Activated CD8-positive, alpha-beta memory T cell treated with anti-CD3 and anti-CD28 coated beads, Interleukin-2, amount 50 U/mL, for 1 hour (primary cell): Measurements from ENCODE around the gene DCAF15.

Experiments used
- DNase-seq: peaks from one replicate; pipeline ENCODE4 v3.0.0-alpha.2; 2020; ENCODE audit errors: extremely low read depth

DCAF15 gene

DNA sequence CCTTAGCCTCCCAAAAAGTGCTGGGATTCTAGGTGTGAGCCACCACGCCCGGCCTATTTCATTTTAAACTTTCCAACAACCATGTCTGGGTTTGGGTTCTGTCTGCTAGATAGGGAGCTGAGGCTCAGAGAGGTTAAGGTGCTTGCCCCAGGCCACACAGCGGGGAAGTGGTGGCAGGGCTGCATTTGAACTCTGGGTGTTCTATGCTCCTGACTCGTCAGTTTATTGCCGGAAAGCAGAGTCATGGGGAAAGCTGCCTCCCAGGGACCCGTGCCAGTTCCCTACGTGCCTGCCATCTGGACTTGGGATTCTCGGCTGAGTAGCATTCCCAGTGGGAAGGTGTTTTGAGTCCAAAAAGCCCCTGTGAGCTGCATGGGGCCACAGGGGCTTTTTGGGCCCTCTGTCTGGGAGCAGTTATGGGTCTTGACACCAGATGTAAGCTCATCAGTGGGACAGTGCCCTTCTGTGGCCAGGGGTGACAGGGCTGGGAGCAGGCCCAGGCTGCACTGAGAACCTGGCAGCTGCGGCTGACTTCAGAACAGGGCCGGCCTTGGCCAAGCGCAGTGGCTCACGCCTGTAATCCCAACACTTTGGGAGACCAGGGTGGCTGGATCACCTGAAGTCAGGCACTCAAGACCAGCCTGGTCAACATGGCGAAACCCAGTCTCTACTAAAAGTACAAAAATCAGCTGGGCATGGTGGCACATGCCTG, 42.9 kb downstream of the DCAF15 start:
- no peak for DNase-seq

- no peak for DNase-seq
These were observed 43.8 kb downstream of the DCAF15 start for GRCh38 chr19:13995878-13996765.

GRCh38 chr19:13996928-13997630, 44.8 kb downstream of the DCAF15 start:
- DNase-seq = no peak

GRCh38 chr19:13997631-13997962, 45.3 kb downstream of the DCAF15 start:
- DNase-seq = no peak

GRCh38 chr19:13998426-13998825, 46.1 kb downstream of the DCAF15 start:
- no peak for DNase-seq

- DNase-seq = no peak
These were observed 46.8 kb downstream of the DCAF15 start for GRCh38 chr19:13999085-13999484.

- DNase-seq = no peak
These were observed 48.5 kb downstream of the DCAF15 start for GRCh38 chr19:14000691-14001375.

DNA sequence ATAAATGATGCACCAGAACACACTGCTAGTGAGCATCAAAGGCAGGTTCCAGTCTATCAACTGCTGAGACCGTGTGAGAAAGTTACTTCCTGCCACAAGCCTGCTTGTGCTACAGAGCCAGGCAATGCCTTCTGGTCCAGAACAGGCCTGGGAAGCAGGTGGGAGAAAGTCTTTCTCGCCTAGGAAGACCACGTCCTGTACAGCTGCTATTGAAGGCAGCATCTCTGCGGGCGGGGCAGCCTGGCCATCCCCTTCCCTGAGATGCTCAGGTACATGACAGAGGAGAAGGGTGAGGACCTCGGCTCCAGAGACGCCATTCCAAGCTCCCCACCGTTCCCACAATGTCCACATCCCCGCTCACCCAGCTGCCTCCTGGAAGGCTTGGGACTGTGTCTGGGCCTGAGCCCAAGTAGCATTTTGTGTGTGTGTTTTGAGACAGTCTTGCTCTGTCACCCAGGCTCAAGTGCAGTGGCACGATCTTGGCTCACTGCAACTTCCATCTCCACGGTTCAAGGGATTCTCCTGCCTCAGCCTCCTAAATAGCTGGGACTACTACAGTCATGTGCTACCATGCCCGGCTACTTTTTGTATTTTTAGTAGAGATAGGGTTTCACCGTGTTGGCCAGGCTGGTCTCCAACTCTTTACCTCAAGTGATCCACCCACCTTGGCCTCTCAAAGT, 50.4 kb downstream of the DCAF15 start:
- DNase-seq = no peak

DNA sequence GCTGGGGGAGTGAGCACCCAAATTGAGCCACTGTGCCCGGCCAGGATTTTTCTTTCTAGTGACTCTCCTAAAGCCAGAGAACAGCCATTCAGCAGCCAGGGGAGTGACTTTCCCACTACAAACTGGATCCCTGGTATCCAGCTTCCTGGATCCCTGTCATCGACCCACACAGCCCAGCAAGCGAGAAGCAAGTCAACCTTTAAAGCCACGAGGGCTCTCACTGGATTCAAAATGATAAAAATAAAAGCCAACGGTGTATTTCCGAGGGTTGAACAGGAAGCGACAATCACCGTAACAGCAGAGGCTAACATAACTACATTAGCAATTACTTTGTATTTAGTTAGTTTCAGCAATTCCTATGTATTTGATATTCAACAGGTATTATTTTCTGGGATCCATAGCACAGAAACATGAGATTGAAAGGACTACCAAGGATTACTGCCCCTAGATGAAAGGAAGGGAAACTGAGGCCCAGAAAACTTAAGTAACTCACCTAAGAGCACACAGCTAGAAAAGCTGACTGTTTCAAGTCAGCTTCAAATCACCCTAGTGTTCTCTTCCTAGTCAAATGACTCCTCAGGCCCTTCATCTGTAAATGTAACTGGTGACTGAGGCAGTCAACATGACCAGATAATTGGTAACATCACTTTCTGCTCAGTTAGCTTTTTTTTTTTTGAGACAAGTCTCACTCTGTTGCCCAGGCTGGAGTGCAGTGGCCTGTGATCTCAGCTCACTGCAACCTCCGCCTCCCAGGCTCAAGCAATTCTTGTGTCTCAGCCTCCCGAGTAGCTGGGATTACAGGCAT, 51.1 kb downstream of the DCAF15 start:
- DNase-seq = no peak

GRCh38 chr19:14004619-14005348, 52.5 kb downstream of the DCAF15 start:
- no peak for DNase-seq

DNA sequence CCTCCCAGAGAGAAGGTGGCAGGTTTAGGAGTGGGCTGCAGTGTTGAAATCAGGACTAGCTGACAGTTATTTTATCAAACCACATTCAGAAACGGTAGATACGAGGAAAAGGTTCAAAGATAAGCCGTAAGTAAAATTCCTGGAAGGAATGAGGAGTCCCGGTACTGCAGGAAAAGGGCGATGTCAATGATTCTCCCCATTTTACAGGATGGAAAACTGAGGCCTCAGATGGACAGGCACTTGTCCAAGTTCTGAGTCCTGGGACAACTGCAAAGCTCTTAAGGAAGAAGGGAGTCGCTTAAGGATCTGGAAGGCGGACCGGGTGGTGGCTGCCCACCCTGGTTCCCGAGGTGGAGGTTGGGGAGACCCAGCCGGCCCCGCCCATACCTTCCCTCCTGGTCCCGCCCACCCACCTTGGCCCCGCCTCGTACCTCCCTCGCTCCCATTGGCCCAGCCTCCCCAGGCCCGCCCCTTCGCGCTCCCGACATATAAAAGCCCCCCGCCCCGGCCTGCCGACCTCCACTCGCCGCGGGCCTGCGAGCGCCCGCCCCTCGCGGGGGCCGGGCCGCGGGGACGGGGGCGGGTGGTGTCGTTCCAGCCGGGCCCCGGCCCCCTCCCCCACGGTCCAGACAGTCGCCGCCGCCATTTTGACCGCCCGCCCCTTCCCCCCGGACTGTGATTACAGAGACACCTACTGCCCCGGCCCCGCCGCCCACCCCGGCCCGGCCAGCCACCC, 53.2 kb downstream of the DCAF15 start:
- peak; percentile 92 for DNase-seq

GRCh38 chr19:14006085-14006765, 53.9 kb downstream of the DCAF15 start, which contains the start of gene RFX1:
Gene RFX1 (minus strand): TSS chr19:14006320. CDS start chr19:13993843, 12,477 bp downstream.
- peak; percentile 99 for DNase-seq

GRCh38 chr19:14006766-14007562, 54.7 kb downstream of the DCAF15 start:
- DNase-seq = no peak
